HG03460 (cell line): ENCODE results near the gene LARGE1.

Experiments
- ATAC-seq: cut with Tn5 transposase; IDR thresholded peaks from one replicate; pipeline ENCODE4 v1.9.1; 2021; ENCODE audit not compliant: unreplicated experiment

LARGE1 gene

GRCh38 chr22:33920197-33920540 is at the start of gene LARGE1:
Gene LARGE1, minus strand, starts transcription at chr22:33920476.
- no peak for ATAC-seq

GRCh38 chr22:33969045-33969444 is 48.8 kb upstream of the LARGE1 start:
- ATAC-seq, result no peak

- ATAC-seq, result no peak
Measured at GRCh38 chr22:33964121-33964520, 43.8 kb upstream of the LARGE1 start.

GRCh38 chr22:33962409-33962808 is 42.1 kb upstream of the LARGE1 start:
- no peak for ATAC-seq

GRCh38 chr22:33958741-33959140 is 38.5 kb upstream of the LARGE1 start:
- no peak for ATAC-seq

GRCh38 chr22:33957086-33957485 is 36.8 kb upstream of the LARGE1 start:
- ATAC-seq, result no peak

- ATAC-seq, result no peak
Measured at GRCh38 chr22:33952776-33953175, 32.5 kb upstream of the LARGE1 start.

- ATAC-seq, result no peak
Measured at GRCh38 chr22:33940741-33941140, 20.5 kb upstream of the LARGE1 start.

GRCh38 chr22:33932997-33933396 is 12.7 kb upstream of the LARGE1 start:
- no peak for ATAC-seq

- ATAC-seq, result no peak
Measured at GRCh38 chr22:33931406-33931805, 11.1 kb upstream of the LARGE1 start.

GRCh38 chr22:33927752-33928151 is 7.5 kb upstream of the LARGE1 start:
- ATAC-seq, result no peak

GRCh38 chr22:33925194-33925593 is 4.9 kb upstream of the LARGE1 start:
- no peak for ATAC-seq

- no peak for ATAC-seq
Measured at GRCh38 chr22:33923660-33924246, 3.5 kb upstream of the LARGE1 start.

GRCh38 chr22:33923033-33923432 is 2.8 kb upstream of the LARGE1 start:
- ATAC-seq, result no peak

- ATAC-seq, result no peak
Measured at GRCh38 chr22:33922349-33922681, 2.0 kb upstream of the LARGE1 start.

GRCh38 chr22:33921525-33922348 is 1.5 kb upstream of the LARGE1 start:
- ATAC-seq, result no peak

GRCh38 chr22:33920927-33921524 is 750 bp upstream of the LARGE1 start:
- ATAC-seq, result peak; percentile 65

GRCh38 chr22:33919391-33920196 is 682 bp downstream of the LARGE1 start:
- no peak for ATAC-seq

- no peak for ATAC-seq
Measured at GRCh38 chr22:33918676-33919365, 1.5 kb downstream of the LARGE1 start.

- ATAC-seq, result no peak
Measured at GRCh38 chr22:33917744-33918406, 2.4 kb downstream of the LARGE1 start.

- ATAC-seq, result no peak
Measured at GRCh38 chr22:33914699-33915098, 5.6 kb downstream of the LARGE1 start.
